Activated naive CD4-positive, alpha-beta T cell treated with anti-CD3 and anti-CD28 coated beads for 36 hours (primary cell): Measurements from ENCODE around the gene SPATA33. TPM values are rescaled to one million over a fixed set of nuclear protein-coding genes. Genes with fewer than 3 reads are reported as not detected.

ENCODE experiments used
- total RNA-seq, 2 experiments: library from RNA; stranded (reverse); gene quantifications; one replicate each; pipeline ENCODE4 v1.2.3, GENCODE V29; 2021

Gene SPATA33
- total RNA-seq, 2 experiments from 2014 or later = 6.5 to 7.0 TPM

Other genes starting within 250 kb of the SPATA33 start
- 100 to 1,000 TPM; 174 to 177 TPM for gene ANKRD11, start 167.3 kb upstream of the SPATA33 start, total RNA-seq
- 10 to 100 TPM; 62.4 to 67.7 TPM for gene SPG7, start 149.4 kb upstream of the SPATA33 start, total RNA-seq
- gene RPL13, start 97.2 kb upstream of the SPATA33 start, total RNA-seq = 1,000 to 10,000 TPM; 3,875 to 3,899 TPM
- gene CPNE7, start 82.1 kb upstream of the SPATA33 start, total RNA-seq = 1 to 10 TPM; 6.4 to 9.0 TPM
- gene DPEP1, start 44.2 kb upstream of the SPATA33 start, total RNA-seq = not detected
- 10 to 100 TPM; 46.8 to 48.4 TPM for gene CHMP1A, start 128 bp upstream of the SPATA33 start, total RNA-seq
- gene CDK10, start 28.9 kb downstream of the SPATA33 start, total RNA-seq = 100 to 1,000 TPM; 128 to 158 TPM
- 1 to 10 TPM in 1 of 2 experiments, under 1 TPM in 1; 0.93 to 1.2 TPM for gene SPATA2L, start 43.9 kb downstream of the SPATA33 start, total RNA-seq
- 1 to 10 TPM in 1 of 2 experiments, under 1 TPM in 1; 0.91 to 1.4 TPM for gene VPS9D1, start 63.1 kb downstream of the SPATA33 start, total RNA-seq
- 10 to 100 TPM; 19.8 to 25.3 TPM for gene ZNF276, start 63.7 kb downstream of the SPATA33 start, total RNA-seq
- 10 to 100 TPM; 85.5 to 96.7 TPM for gene FANCA, start 158.8 kb downstream of the SPATA33 start, total RNA-seq
- gene SPIRE2, start 170.6 kb downstream of the SPATA33 start, total RNA-seq = under 1 TPM; 0.26 to 0.44 TPM
- gene TCF25, start 215.8 kb downstream of the SPATA33 start, total RNA-seq = 100 to 1,000 TPM; 108 to 109 TPM